H1 (cell line): ENCODE results near the gene CYP17A1.

Experiments
- BRCA1 ChIP-seq: IDR thresholded peaks from 2 replicates; pipeline ENCODE4 v1.6.1; 2012; ENCODE audit warnings: low read depth, low read length, improper control_type of control experiment
- CBX5 ChIP-seq: fragments of 300-800, 300-1000 bp; sonication (generic); IDR thresholded peaks from 2 replicates; pipeline ENCODE4 v1.7.1; 2016; ENCODE audit warnings: antibody characterized with exemption, low read length, low read depth
- CHD1 ChIP-seq: IDR thresholded peaks from 2 replicates; pipeline ENCODE4 v1.6.1; 2012; ENCODE audit warnings: low read depth, low read length, improper control_type of control experiment
- CREB1 ChIP-seq: IDR thresholded peaks from 2 replicates; pipeline ENCODE4 v1.6.1; 2012; ENCODE audit warnings: inconsistent platforms
- CTCF ChIP-seq, 3 experiments: IDR thresholded peaks; 1 replicate in 2 of 3; 2 replicates in 1 of 3; pipeline versions ENCODE4 v1.5.1 to v1.6.1; 2011; ENCODE audit warnings: low read length in 3 of 3, mild to moderate bottlenecking in 3 of 3, inconsistent platforms in 2 of 3, low read depth in 1 of 3, moderate library complexity in 1 of 3; ENCODE audit not compliant: insufficient read depth in 1 of 3; ENCODE audit errors: control extremely low read depth in 1 of 3
- EZH2 ChIP-seq: fragments of 200-600 bp; sonication (generic); IDR thresholded peaks from 2 replicates; pipeline ENCODE4 v1.7.1; 2012; ENCODE audit warnings: low read depth, mild to moderate bottlenecking, moderate library complexity, low read length, inconsistent platforms; ENCODE audit not compliant: severe bottlenecking
- NRF1 ChIP-seq: IDR thresholded peaks from 2 replicates; pipeline ENCODE4 v1.6.1; 2011; ENCODE audit warnings: mild to moderate bottlenecking, low read depth, low read length, improper control_type of control experiment
- POLR2AphosphoS5 ChIP-seq: IDR thresholded peaks from 2 replicates; pipeline ENCODE4 v1.6.1; 2011; ENCODE audit warnings: low read depth, low read length
- RBBP5 ChIP-seq: IDR thresholded peaks from 2 replicates; pipeline ENCODE4 v1.7.1; 2012; ENCODE audit warnings: low read depth, mild to moderate bottlenecking, inconsistent platforms, low read length, moderate library complexity, borderline replicate concordance
- RFX5 ChIP-seq: IDR thresholded peaks from 2 replicates; pipeline ENCODE4 v1.6.1; 2011; ENCODE audit warnings: low read depth, low read length, improper control_type of control experiment, borderline replicate concordance
- SP1 ChIP-seq: IDR thresholded peaks from 2 replicates; pipeline ENCODE4 v1.6.1; 2011; ENCODE audit warnings: low read depth, low read length
- TAF1 ChIP-seq: IDR thresholded peaks from 2 replicates; pipeline ENCODE4 v1.6.1; 2011; ENCODE audit warnings: mild to moderate bottlenecking, low read depth, low read length

GRCh38 chr10:102824664-102825063 lies 12.5 kb downstream of the CYP17A1 start:
- no peak for TF ChIP-seq RBBP5
- no peak for TF ChIP-seq SP1
- TF ChIP-seq POLR2AphosphoS5, result no peak
- no peak for TF ChIP-seq CTCF (IDR thresholded peaks at IDR 0.05; ENCODE audit: control extremely low read depth in 1 of 3, insufficient read depth in 1 of 3, low read depth in 1 of 3, low read length in 3 of 3)
- TF ChIP-seq CHD1, result no peak
- TF ChIP-seq RFX5, result no peak
- no peak for TF ChIP-seq NRF1
- no peak for TF ChIP-seq TAF1
- no peak for TF ChIP-seq CBX5
- no peak for TF ChIP-seq CREB1
- no peak for TF ChIP-seq EZH2
- no peak for TF ChIP-seq BRCA1
